Esophagus squamous epithelium (tissue), 4 donors: ENCODE data around the gene DIPK1C.

Source experiments
- CTCF ChIP-seq, 6 experiments: fragments of 450-650 bp in 4 of 6; fragments of 200-600 bp in 2 of 6; sonication (generic) in 2 of 6; IDR thresholded peaks; one replicate each; pipeline ENCODE4 v1.5.1; 2016 to 2019; ENCODE audit warnings: antibody characterized with exemption in 6 of 6, mild to moderate bottlenecking in 4 of 6, moderate library complexity in 4 of 6
- POLR2A ChIP-seq, 4 donors: fragments of 450-650 bp; IDR thresholded peaks; one replicate each; pipeline ENCODE4 v1.6.1; 2017; ENCODE audit warnings: antibody characterized with exemption in 4 of 4, mild to moderate bottlenecking in 4 of 4, moderate library complexity in 3 of 4

GRCh38 chr18:74505776-74506175 is 48.7 kb upstream of the DIPK1C start:
- TF ChIP-seq CTCF (IDR thresholded peaks at IDR 0.05), result no peak
- no peak for TF ChIP-seq POLR2A (IDR thresholded peaks at IDR 0.05)
